SK-N-SH (cell line): ENCODE results near the gene CPEB4.

Source experiments
- ELF1 ChIP-seq: IDR thresholded peaks from 2 replicates; pipeline ENCODE4 v1.4.0; 2012
- MEF2A ChIP-seq: IDR thresholded peaks from 2 replicates; pipeline ENCODE4 v1.4.0; 2012; ENCODE audit warnings: low read depth, borderline replicate concordance
- NFIC ChIP-seq: IDR thresholded peaks from 2 replicates; pipeline ENCODE4 v1.4.0; 2012; ENCODE audit warnings: borderline replicate concordance
- POLR2AphosphoS5 ChIP-seq: IDR thresholded peaks from 2 replicates; pipeline ENCODE4 v1.6.1; 2012; ENCODE audit warnings: low read depth, low read length
- RXRA ChIP-seq: IDR thresholded peaks from 2 replicates; pipeline ENCODE4 v1.4.0; 2012; ENCODE audit warnings: low read depth, mild to moderate bottlenecking, borderline replicate concordance
- TAF1 ChIP-seq: IDR thresholded peaks from 2 replicates; pipeline ENCODE4 v1.6.1; 2012; ENCODE audit warnings: low read depth, mild to moderate bottlenecking, low read length, moderate library complexity, borderline replicate concordance
- TEAD4 ChIP-seq: IDR thresholded peaks from 2 replicates; pipeline ENCODE4 v1.4.0; 2012; ENCODE audit warnings: mild to moderate bottlenecking, borderline replicate concordance; ENCODE audit not compliant: insufficient read depth
- TF ChIP-seq, protein P1 (sequence below): fragments of 200-600 bp; sonication (generic); IDR thresholded peaks from 2 replicates; pipeline ENCODE4 v1.6.1; 2017; ENCODE audit warnings: antibody characterized with exemption, mild to moderate bottlenecking, moderate library complexity
- TF ChIP-seq, protein P2 (sequence below): IDR thresholded peaks from 2 replicates; pipeline ENCODE4 v1.4.0; 2012; ENCODE audit warnings: low read depth
- TF ChIP-seq, protein P3 (sequence below): IDR thresholded peaks from 2 replicates; pipeline ENCODE4 v1.4.0; 2012; ENCODE audit warnings: low read depth, borderline replicate concordance

DNA sequence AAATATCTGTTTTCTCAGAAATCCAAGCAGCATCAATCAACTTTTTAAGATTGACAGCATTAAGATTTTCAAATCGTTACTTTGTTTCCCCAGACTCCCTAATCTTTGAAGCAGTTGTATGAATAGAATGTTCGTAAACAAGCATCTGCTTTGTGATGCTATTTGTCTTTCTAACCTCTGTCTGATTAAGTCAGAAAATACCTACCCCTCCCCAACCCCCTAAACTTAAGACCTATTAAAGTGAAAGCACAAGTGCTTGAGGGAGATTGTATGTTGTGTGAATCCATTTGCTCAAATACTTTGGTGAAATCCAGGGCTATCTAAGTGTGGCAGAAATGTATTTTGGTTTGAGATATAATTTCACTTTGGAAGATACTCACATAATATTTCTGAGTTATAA is 53.0 kb downstream of the CPEB4 start:
- TF ChIP-seq, protein P1, sequence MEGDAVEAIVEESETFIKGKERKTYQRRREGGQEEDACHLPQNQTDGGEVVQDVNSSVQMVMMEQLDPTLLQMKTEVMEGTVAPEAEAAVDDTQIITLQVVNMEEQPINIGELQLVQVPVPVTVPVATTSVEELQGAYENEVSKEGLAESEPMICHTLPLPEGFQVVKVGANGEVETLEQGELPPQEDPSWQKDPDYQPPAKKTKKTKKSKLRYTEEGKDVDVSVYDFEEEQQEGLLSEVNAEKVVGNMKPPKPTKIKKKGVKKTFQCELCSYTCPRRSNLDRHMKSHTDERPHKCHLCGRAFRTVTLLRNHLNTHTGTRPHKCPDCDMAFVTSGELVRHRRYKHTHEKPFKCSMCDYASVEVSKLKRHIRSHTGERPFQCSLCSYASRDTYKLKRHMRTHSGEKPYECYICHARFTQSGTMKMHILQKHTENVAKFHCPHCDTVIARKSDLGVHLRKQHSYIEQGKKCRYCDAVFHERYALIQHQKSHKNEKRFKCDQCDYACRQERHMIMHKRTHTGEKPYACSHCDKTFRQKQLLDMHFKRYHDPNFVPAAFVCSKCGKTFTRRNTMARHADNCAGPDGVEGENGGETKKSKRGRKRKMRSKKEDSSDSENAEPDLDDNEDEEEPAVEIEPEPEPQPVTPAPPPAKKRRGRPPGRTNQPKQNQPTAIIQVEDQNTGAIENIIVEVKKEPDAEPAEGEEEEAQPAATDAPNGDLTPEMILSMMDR, result no peak
- TF ChIP-seq ELF1, result no peak
- TF ChIP-seq TAF1, result no peak
- no peak for TF ChIP-seq TEAD4
- TF ChIP-seq, protein P2, sequence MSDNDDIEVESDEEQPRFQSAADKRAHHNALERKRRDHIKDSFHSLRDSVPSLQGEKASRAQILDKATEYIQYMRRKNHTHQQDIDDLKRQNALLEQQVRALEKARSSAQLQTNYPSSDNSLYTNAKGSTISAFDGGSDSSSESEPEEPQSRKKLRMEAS, result no peak
- no peak for TF ChIP-seq NFIC
- TF ChIP-seq, protein P3, sequence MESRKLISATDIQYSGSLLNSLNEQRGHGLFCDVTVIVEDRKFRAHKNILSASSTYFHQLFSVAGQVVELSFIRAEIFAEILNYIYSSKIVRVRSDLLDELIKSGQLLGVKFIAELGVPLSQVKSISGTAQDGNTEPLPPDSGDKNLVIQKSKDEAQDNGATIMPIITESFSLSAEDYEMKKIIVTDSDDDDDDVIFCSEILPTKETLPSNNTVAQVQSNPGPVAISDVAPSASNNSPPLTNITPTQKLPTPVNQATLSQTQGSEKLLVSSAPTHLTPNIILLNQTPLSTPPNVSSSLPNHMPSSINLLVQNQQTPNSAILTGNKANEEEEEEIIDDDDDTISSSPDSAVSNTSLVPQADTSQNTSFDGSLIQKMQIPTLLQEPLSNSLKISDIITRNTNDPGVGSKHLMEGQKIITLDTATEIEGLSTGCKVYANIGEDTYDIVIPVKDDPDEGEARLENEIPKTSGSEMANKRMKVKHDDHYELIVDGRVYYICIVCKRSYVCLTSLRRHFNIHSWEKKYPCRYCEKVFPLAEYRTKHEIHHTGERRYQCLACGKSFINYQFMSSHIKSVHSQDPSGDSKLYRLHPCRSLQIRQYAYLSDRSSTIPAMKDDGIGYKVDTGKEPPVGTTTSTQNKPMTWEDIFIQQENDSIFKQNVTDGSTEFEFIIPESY, result no peak
- TF ChIP-seq POLR2AphosphoS5, result no peak
- no peak for TF ChIP-seq RXRA
- no peak for TF ChIP-seq MEF2A
